ENCODE data around the gene COTL1.
"Not testable (repeated sequence)": the region's sequence is repeated elsewhere in the genome, so short reads cannot be mapped to it uniquely, and the experiment has no call there.

DNA sequence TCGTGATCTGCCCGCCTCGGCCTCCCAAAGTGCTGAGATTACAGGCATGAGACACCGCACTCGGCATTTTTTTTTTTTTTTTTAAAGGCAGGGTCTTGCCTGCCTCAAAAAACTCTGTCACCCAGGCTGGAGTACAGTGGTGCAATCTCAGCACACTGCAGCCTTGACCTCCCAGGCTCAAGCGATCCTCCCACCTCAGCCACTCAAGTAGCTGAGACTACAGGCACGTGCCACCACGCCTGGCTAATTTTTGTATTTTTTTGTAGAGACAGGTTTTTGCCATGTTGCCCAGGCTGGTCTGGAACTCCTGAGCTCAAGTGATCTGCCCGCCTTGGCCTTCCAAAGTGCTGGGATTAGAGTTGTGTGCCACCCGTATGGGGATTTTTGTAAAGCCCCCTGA, 3.0 kb upstream of the COTL1 start:
- TF ChIP-seq, protein P1, sequence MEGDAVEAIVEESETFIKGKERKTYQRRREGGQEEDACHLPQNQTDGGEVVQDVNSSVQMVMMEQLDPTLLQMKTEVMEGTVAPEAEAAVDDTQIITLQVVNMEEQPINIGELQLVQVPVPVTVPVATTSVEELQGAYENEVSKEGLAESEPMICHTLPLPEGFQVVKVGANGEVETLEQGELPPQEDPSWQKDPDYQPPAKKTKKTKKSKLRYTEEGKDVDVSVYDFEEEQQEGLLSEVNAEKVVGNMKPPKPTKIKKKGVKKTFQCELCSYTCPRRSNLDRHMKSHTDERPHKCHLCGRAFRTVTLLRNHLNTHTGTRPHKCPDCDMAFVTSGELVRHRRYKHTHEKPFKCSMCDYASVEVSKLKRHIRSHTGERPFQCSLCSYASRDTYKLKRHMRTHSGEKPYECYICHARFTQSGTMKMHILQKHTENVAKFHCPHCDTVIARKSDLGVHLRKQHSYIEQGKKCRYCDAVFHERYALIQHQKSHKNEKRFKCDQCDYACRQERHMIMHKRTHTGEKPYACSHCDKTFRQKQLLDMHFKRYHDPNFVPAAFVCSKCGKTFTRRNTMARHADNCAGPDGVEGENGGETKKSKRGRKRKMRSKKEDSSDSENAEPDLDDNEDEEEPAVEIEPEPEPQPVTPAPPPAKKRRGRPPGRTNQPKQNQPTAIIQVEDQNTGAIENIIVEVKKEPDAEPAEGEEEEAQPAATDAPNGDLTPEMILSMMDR (IDR thresholded peaks at IDR 0.05) = not testable (repeated sequence)
- not testable (repeated sequence) for TF ChIP-seq POLR2A (IDR thresholded peaks at IDR 0.05)

Data from heart left ventricle (tissue), 13 donors.